GM21576 (cell line): ENCODE data around the gene FHIT.

Source experiments
- ATAC-seq: cut with Tn5 transposase; IDR thresholded peaks from one replicate; pipeline ENCODE4 v1.9.1; 2021; ENCODE audit warnings: mild to moderate bottlenecking, moderate library complexity; ENCODE audit not compliant: unreplicated experiment

FHIT gene

DNA sequence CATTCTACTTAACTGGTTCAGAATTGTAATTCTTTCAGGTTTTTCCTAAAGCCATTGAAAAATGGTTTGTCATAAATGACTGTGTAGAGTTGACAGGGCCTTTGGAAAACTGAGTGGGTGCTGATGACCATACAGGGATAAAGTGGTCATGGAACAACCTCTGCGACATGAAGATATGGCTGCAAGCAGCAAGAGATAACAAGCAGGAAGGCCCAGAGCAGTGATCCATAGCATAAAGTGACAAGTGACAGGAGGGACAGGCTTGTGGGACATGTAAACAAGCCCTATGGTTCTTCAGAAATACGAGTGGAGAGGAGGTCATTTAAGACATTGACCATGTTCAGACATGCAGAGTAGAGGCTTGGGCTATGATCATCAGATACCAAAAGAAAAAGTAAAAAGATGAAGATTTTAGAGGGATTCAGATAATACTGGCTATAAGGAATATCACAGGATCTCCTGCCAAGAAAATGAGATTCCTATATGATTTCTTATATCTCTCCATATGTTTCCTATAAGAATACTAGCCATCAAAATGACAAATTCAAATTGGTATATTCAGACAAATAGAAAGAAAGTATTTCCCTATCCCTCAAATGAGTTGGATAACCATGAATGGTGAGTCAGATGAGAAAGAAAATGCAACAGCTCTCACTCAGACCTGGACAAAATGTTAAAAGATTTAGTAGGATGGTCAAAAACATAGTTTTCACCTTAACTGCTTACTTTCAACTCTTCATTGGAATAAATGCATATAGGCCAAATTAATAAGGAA lies 1373.8 kb downstream of the FHIT start:
- no peak for ATAC-seq

- ATAC-seq = no peak
Measured at GRCh38 chr3:59876533-59877062, 1374.7 kb downstream of the FHIT start.

GRCh38 chr3:59873576-59874230 lies 1377.5 kb downstream of the FHIT start:
- no peak for ATAC-seq

- ATAC-seq = no peak
Measured at GRCh38 chr3:59872128-59872527, 1379.1 kb downstream of the FHIT start.

DNA sequence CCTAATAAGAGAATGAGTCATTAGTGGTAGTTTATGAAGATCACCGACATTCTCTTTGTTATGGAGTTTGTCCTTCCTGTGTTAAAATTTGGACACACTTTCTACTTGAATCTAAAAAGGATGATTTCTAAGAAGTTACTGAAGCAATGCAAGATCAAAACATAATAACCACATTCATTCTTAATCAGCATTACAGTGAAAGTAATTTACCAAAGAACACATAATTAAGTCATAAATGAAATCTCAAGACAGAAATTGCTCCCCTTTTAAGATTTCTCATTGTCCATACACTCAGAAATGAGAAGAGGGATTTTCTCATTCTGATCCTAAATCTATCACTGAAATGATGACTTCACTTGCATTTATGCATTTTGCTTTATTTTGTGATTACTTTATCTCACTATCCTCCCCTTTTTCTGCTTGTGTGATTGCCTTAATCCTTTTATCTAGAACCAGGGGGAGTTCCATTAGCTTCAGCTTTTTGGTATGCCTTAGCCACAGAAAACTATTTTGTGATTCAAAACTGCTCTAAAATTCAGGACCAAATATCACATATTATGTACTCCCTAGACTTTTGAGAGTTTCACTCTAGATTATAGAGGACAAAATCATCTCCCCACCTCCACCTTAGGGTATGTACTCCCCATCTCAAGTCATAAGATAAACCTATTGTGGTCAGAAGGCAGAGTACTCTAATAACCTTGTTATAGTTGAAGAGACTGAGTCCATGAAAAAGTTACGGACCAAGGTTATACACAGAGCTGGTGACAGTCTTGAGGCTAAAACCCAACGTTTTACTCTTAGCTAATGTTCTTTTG lies 1383.9 kb downstream of the FHIT start:
- ATAC-seq = no peak

- no peak for ATAC-seq
Measured at GRCh38 chr3:59866076-59866475, 1385.2 kb downstream of the FHIT start.

- ATAC-seq = no peak
Measured at GRCh38 chr3:59865351-59865750, 1385.9 kb downstream of the FHIT start.

GRCh38 chr3:59862686-59863085 lies 1388.6 kb downstream of the FHIT start:
- ATAC-seq = no peak

- ATAC-seq = peak; percentile 98
Measured at GRCh38 chr3:59857589-59858346, 1393.5 kb downstream of the FHIT start.

GRCh38 chr3:59856934-59857460 lies 1394.3 kb downstream of the FHIT start:
- ATAC-seq = no peak

DNA sequence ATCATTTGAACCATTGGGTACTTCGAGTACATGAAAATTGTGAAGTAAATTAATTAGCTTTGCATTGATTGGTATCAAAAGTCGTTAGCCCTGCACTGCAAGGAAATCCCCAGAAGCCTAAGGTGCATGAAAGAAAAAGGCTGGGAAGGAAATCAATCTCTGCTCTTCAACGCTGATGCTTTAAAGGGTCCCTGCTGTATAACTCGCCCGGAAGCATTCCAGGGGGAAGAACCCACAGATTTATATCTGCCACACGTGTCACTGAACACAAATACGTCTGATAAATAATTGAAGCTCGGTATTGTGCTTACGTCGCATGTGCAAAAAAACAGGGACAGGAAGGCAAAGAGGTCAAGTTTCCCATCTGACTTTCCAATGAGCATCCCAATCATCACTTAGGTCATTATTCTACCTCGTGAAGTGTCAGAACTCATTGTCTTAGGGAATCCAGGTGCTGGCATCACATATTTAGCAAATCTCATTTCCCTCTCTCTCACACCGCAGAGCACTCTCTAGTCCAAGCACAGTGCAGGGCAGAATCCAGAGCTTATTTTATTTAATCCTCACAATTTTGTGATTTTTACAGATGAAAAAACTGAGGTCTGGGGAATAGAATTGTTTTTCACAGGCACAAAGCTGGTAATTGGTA lies 1397.1 kb downstream of the FHIT start:
- ATAC-seq = no peak

- no peak for ATAC-seq
Measured at GRCh38 chr3:59850417-59850816, 1400.8 kb downstream of the FHIT start.

GRCh38 chr3:59845386-59845785 lies 1405.9 kb downstream of the FHIT start:
- ATAC-seq = no peak

DNA sequence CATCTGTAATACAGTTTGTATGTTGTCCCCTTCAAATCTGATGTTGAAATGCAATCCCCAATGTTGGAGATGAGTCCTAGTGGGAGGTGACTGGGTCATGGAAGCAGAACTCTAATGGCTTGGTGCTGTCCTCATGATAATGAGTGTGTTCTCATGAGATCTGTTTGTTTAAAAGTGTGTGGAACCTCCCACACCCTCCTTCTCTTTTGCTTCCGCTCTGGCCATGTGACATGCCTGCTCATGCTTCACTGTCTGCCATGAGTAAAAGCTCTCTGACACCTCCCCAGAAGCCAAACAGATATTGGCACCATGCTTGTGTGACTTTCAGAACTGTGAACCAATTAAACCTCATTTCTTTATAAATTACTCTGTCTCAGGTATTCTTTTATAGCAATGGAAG lies 1407.4 kb downstream of the FHIT start:
- no peak for ATAC-seq

GRCh38 chr3:59839810-59840515 lies 1411.3 kb downstream of the FHIT start:
- peak; percentile 89 for ATAC-seq

DNA sequence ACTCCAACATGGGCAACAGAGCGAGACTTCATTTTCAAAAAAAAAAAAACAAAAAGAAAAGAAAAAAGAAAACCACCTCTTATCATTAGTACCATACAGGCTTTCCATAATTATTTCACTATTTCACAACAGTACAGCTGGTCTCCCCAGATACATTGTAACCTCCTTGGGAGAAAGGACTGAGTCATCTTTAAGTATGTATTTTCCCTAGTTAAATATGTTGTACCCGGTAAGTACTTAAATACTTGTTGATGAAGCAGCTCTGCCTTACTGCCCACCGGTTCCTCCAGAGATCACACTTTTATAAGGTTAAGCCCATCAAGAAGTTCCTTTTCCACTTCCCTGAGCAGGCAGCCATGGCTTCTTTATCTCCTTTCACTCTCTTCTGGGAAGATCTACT lies 1412.0 kb downstream of the FHIT start:
- ATAC-seq = no peak

DNA sequence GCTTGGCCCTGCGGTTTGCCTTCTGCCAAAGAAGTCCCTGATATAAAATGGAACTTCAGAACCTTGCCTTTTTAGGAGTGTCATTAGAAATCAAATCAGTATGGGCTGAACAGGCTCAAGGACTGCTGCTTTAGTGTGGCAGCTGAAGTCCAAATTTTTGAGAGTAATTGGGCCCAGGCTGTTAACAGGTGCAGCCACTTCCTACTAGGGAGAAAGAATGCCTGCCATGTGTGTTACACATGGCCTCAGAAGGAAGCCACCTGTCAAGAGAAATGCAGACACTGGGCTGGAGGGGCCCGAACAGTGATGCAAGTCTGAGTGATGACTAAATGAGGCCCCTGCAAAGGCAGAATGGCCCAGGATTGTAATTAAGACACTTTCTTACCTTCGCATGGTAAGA lies 1414.7 kb downstream of the FHIT start:
- ATAC-seq = no peak

- ATAC-seq = no peak
Measured at GRCh38 chr3:59832702-59833101, 1418.5 kb downstream of the FHIT start.

GRCh38 chr3:59832241-59832640 lies 1419.0 kb downstream of the FHIT start:
- ATAC-seq = no peak
